K562 (cell line): ENCODE measurements around the gene USP12. TPM values are rescaled to one million over a fixed set of nuclear protein-coding genes. Genes with fewer than 3 reads are reported as not detected.

Experiments used
- ATAC-seq: fragments of 200-7000 bp; cut with Tn5 transposase; 3 replicates; pipeline ENCODE4 v1.9.1; 2020; ENCODE audit warnings: moderate library complexity
- BruUV-seq: library from RNA; stranded (reverse); fragments of 400-500 nt; replicated peaks from 2 replicates; lab custom pipeline; 2021; lab: Mats Ljungman, UMichigan
- CTCF ChIA-PET: fragments of 300-600 bp; formaldehyde crosslinking; extraction: SDS; loops from one replicate; lab custom pipeline; 2021; ENCODE audit warnings: low intra/inter-chr PET ratio; lab: Yijun Ruan, JAX
- POLR2A ChIA-PET: fragments of 300-600, 350-650 bp; sonication (Branson Sonifier 250); formaldehyde crosslinking; extraction: SDS; loops from one replicate; lab custom pipeline; 2021; ENCODE audit warnings: antibody characterized with exemption, inconsistent platforms; lab: Yijun Ruan, JAX
- DNase-seq, 4 experiments: peaks; one replicate each; pipeline versions ENCODE4 v3.0.0 to v3.0.0-alpha.2; 2011 to 2018; ENCODE audit warnings: low spot score in 3 of 4, mixed read lengths in 3 of 4; ENCODE audit errors: extremely low read depth in 1 of 4
- FAIRE-seq: peaks from 2 replicates; lab custom pipeline; 2011; peaks lifted over from hg19 to GRCh38; lab: Jason Lieb, UNC
- H2AFZ ChIP-seq: 2 replicates; pipeline ENCODE4 v1.6.0; 2011; ENCODE audit warnings: low read depth, low read length, control low read depth, inconsistent platforms
- H3K27ac ChIP-seq: fragments of 200-600 bp; 3 replicates; pipeline ENCODE4 v1.8.0; 2011; ENCODE audit warnings: low read depth, mild to moderate bottlenecking, control low read depth, inconsistent platforms, low read length, moderate library complexity, mixed read lengths; ENCODE audit errors: extremely low read depth
- H3K27me3 ChIP-seq, 2 experiments: fragments of 300-600 bp in 1 of 2; 2 replicates in 1 of 2; 3 replicates in 1 of 2; pipeline versions ENCODE4 v1.6.0 to v1.8.0; 2011; ENCODE audit warnings: inconsistent platforms in 2 of 2, low read length in 2 of 2, mild to moderate bottlenecking in 1 of 2, mixed read lengths in 1 of 2, moderate library complexity in 1 of 2; ENCODE audit not compliant: control insufficient read depth in 2 of 2, insufficient read depth in 2 of 2
- H3K36me3 ChIP-seq: fragments of 300-600 bp; 3 replicates; pipeline ENCODE4 v1.8.0; 2011; ENCODE audit warnings: mild to moderate bottlenecking, low read length, inconsistent platforms; ENCODE audit not compliant: control insufficient read depth, insufficient read depth
- H3K4me1 ChIP-seq, 2 experiments: fragments of 200-600 bp in 1 of 2; replicated peaks in 1 of 2; 2 replicates in 1 of 2; 3 replicates in 1 of 2; pipeline versions ENCODE4 v1.5.1 to v1.8.0; 2011; ENCODE audit warnings: inconsistent platforms in 2 of 2, low read length in 2 of 2, mild to moderate bottlenecking in 1 of 2, mixed read lengths in 1 of 2, moderate library complexity in 1 of 2; ENCODE audit not compliant: control insufficient read depth in 2 of 2, insufficient read depth in 2 of 2
- H3K4me2 ChIP-seq: 2 replicates; pipeline ENCODE4 v1.6.1; 2011; ENCODE audit warnings: low read length, control low read depth, inconsistent platforms, mixed read lengths; ENCODE audit not compliant: insufficient read depth
- H3K4me3 ChIP-seq: fragments of 200-600 bp; sonication (generic), shearing (Covaris generic); 2 replicates; pipeline ENCODE4 v1.5.1; 2016; ENCODE audit warnings: control low read depth, inconsistent platforms
- H3K79me2 ChIP-seq: fragments of 200-600 bp; 3 replicates; pipeline ENCODE4 v1.8.0; 2011; ENCODE audit warnings: low read length, inconsistent platforms; ENCODE audit not compliant: control insufficient read depth, insufficient read depth
- H3K9ac ChIP-seq, 2 experiments: 2 replicates each; pipeline versions ENCODE4 v1.6.0 to v1.6.1; 2011; ENCODE audit warnings: low read depth in 2 of 2, low read length in 2 of 2, control low read depth in 1 of 2, inconsistent platforms in 1 of 2, mild to moderate bottlenecking in 1 of 2, mixed read lengths in 1 of 2; ENCODE audit not compliant: insufficient read depth in 1 of 2
- H3K9me1 ChIP-seq: one replicate; pipeline ENCODE4 v1.6.0; 2011; ENCODE audit warnings: inconsistent platforms, mild to moderate bottlenecking, low read length, moderate library complexity; ENCODE audit not compliant: control insufficient read depth, insufficient read depth
- H3K9me3 ChIP-seq: replicated peaks from 2 replicates; pipeline ENCODE4 v1.5.1; 2011; ENCODE audit warnings: low read depth, low read length, inconsistent platforms; ENCODE audit not compliant: control insufficient read depth, insufficient read depth
- H4K20me1 ChIP-seq: replicated peaks from 2 replicates; pipeline ENCODE4 v1.6.1; 2011; ENCODE audit warnings: low read length, inconsistent platforms, mixed read lengths; ENCODE audit not compliant: control insufficient read depth, insufficient read depth
- AFF1 ChIP-seq, 2 experiments: fragments of 450-650 bp; IDR thresholded peaks; 2 replicates each; pipeline ENCODE4 v1.6.1; 2018; ENCODE audit warnings: mild to moderate bottlenecking in 2 of 2, low read depth in 1 of 2; ENCODE audit not compliant: partially characterized antibody in 2 of 2
- ARID1B ChIP-seq: fragments of 450-650 bp; IDR thresholded peaks from 2 replicates; pipeline ENCODE4 v1.6.1; 2016; ENCODE audit warnings: antibody characterized with exemption, mild to moderate bottlenecking, inconsistent platforms
- CBX5 ChIP-seq: IDR thresholded peaks from 2 replicates; pipeline ENCODE4 v1.6.1; 2014; ENCODE audit warnings: low read depth, borderline replicate concordance
- CCAR2 ChIP-seq: fragments of 200-400 bp; formaldehyde crosslinking; IDR thresholded peaks from 2 replicates; pipeline ENCODE4 v1.6.1; 2017; ENCODE audit warnings: mild to moderate bottlenecking, low read depth, low read length
- HCFC1 ChIP-seq: IDR thresholded peaks from 2 replicates; pipeline ENCODE4 v1.6.1; 2012; ENCODE audit warnings: low read depth, low read length, improper control_type of control experiment
- HDAC3 ChIP-seq: fragments of 450-650 bp; IDR thresholded peaks from 2 replicates; pipeline ENCODE4 v1.6.1; 2018; ENCODE audit warnings: borderline replicate concordance, mild to moderate bottlenecking, moderate library complexity; ENCODE audit not compliant: partially characterized antibody
- ID3 ChIP-seq, 2 experiments: fragments of 250-450 bp in 1 of 2; fragments of 450-650 bp in 1 of 2; sonication (Bioruptor Pico) in 1 of 2; IDR thresholded peaks; 2 replicates each; pipeline versions ENCODE4 v1.6.1 to v1.8.0; 2016 to 2021; ENCODE audit warnings: mild to moderate bottlenecking in 2 of 2, moderate library complexity in 2 of 2, missing compliant biosample characterization in 1 of 2, missing genetic modification characterization in 1 of 2
- MCM5 ChIP-seq: fragments of 450-650 bp; IDR thresholded peaks from 2 replicates; pipeline ENCODE4 v1.6.1; 2016; ENCODE audit warnings: low read depth
- MTA3 ChIP-seq: fragments of 450-650 bp; formaldehyde crosslinking; IDR thresholded peaks from 2 replicates; pipeline ENCODE4 v1.6.1; 2017; ENCODE audit warnings: mild to moderate bottlenecking, borderline replicate concordance
- SLC30A9 ChIP-seq: fragments of 250-450 bp; sonication (Bioruptor Pico); IDR thresholded peaks from 2 replicates; pipeline ENCODE4 v1.8.0; 2022; ENCODE audit warnings: mild to moderate bottlenecking, moderate library complexity
- STAG1 ChIP-seq: sonication (generic); formaldehyde crosslinking; IDR thresholded peaks from 2 replicates; pipeline ENCODE4 v1.5.0; 2020; ENCODE audit warnings: missing genetic modification reagents, borderline replicate concordance
- THAP12 ChIP-seq: fragments of 250-450 bp; sonication (Bioruptor Pico); IDR thresholded peaks from 2 replicates; pipeline ENCODE4 v1.9.0; 2021; ENCODE audit warnings: mild to moderate bottlenecking, inconsistent platforms
- ZC3H4 ChIP-seq: sonication (generic); formaldehyde crosslinking; IDR thresholded peaks from 2 replicates; pipeline ENCODE4 v1.9.0; 2021; ENCODE audit warnings: missing genetic modification reagents, borderline replicate concordance
- ZNF444 ChIP-seq: fragments of 250-450 bp; sonication (Bioruptor Pico); IDR thresholded peaks from 2 replicates; pipeline ENCODE4 v1.4.0; 2020; ENCODE audit warnings: mild to moderate bottlenecking, moderate library complexity
- WGBS: fragments of 100-300 bp; shearing (Covaris generic); methylation state at CpG from one replicate; pipeline ENCODE4 v1.1.6; 2016; ENCODE audit warnings: low coverage, mixed read lengths; ENCODE audit not compliant: insufficient coverage; ENCODE audit errors: missing lambda C conversion rate; 5-methylcytosine and 5-hydroxymethylcytosine counted together
- in situ Hi-C: fragments of 300-500 bp; cut with MboI; formaldehyde crosslinking; loops from 4 replicates; pipeline ENCODE4 v1.15.0; 2018; ENCODE audit warnings: inconsistent platforms, mixed read lengths
- intact Hi-C: fragments of 100-400 bp; cut with micrococcal nuclease; formaldehyde crosslinking; loops from 2 replicates; pipeline ENCODE4 v1.14.2; 2022
- polyA plus RNA-seq, 8 experiments: library from polyadenylated mRNA; depleted of rRNA in 4 of 8; stranded (reverse) in 5 of 8; unstranded in 3 of 8; fragments of >200 nt; fragmentation: Nextera tagmentation in 2 of 8; fragmentation: Illumina TruSeq in 1 of 8; extraction: Ambion mirVana in 2 of 8; extraction: Trizol in 1 of 8; gene quantifications; 2 replicates each; pipeline versions ENCODE4 v1.2.1 to v1.2.3, GENCODE V29; 2011 to 2014; ENCODE audit warnings: inconsistent platforms in 1 of 8, missing spikeins in 1 of 8
- total RNA-seq, 7 experiments: library from RNA; depleted of rRNA in 6 of 7; stranded (reverse); fragments of >200 nt in 6 of 7; fragmentation: Illumina TruSeq in 2 of 7; extraction: Trizol in 2 of 7; gene quantifications; 2 replicates each; pipeline versions ENCODE4 v1.2.1 to v1.2.3, GENCODE V29; 2011 to 2021; ENCODE audit warnings: low replicate concordance in 1 of 7

Gene USP12
- total and polyA plus RNA-seq, 9 of the 15 experiments (the other 6 are each of a cell fraction or from before 2014, with no cell fraction given) = 1.8 to 20.5 (median 13.3) TPM

DNA sequence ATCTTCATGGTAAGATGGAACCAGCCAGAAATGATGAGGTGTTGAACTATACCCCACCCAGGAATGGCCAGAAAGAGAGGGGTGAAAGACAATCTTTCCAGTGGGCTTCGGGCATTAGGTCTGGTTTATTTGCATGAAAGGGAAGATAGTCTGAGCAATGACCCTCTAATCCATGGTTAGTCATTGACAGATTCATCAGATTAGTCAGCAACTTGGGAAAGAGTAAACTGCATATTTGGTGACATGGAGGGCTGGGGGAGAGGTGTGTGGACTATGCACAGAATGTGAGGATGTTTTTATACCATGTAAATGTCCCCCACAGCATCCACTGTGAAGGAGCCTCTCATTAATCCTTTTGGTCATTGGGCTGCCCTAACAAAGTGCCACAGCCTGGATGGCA, 30.1 kb upstream of the USP12 start:
- Histone ChIP-seq H3K9me3 (no peaks in the 10 kb centered on the region; the same call in 1 of the 2 replicates), H3K4me3 (no peak overlapping the region), H3K9ac (no peak overlapping the region), H3K4me1 (peaks cover 0 to 4% of the 10 kb centered on the region in 2 experiments; a peak in 3 of 5 replicates), H3K27ac (no peak overlapping the region), H3K9me1 (no peaks in the 10 kb centered on the region), H2AFZ (no peak overlapping the region), H3K4me2 (no peak overlapping the region), H3K36me3 (no peaks in the 10 kb centered on the region), H4K20me1 (no peaks in the 10 kb centered on the region), H3K79me2 (no peaks in the 10 kb centered on the region), H3K27me3 (no peaks in the 10 kb centered on the region)
- in situ Hi-C loops (no loop called here), intact Hi-C loops (no loop called here)
- no TSS peak for BruUV-seq
- WGBS = 43% methylated on average over 1 of the region's 1 CpG
- DNase-seq (no peak), FAIRE-seq (no peak), ATAC-seq (no peak)
- CTCF ChIA-PET = no interaction called here
- POLR2A ChIA-PET = interaction anchor here (0.7 kb wide), 1 partner anchor 444 kb away, joined by 3 read pairs; no protein-coding TSS in a partner anchor
- TF ChIP-seq HCFC1 (no peak), ARID1B (no peak), MTA3 (no peak), SLC30A9 (CRISPR knock-in tag) (no peak), THAP12 (no peak), ZC3H4 (CRISPR knock-in tag) (no peak), MCM5 (no peak), ID3 (CRISPR knock-in tag; IDR thresholded peaks at IDR 0.05) (no peak), ID3 (tag; IDR thresholded peaks at IDR 0.05) (no peak), ZNF444 (no peak), CCAR2 (no peak), HDAC3 (no peak), STAG1 (CRISPR knock-in tag) (no peak), CBX5 (no peak), AFF1 (IDR thresholded peaks at IDR 0.05; ENCODE audit: low read depth in 1 of 2, partially characterized antibody in 2 of 2) (no peak)
